Loucy (cell line): ENCODE results near the gene HSFX4.
A peak's percentile ranks its signal among the peaks of the same experiment; 100 is the strongest.
"Not testable (repeated sequence)": the region's sequence is repeated elsewhere in the genome, so short reads cannot be mapped to it uniquely, and the experiment has no call there.

Source experiments
- H2AFZ ChIP-seq: fragments of 200-600 bp; sonication (generic); 2 replicates; pipeline ENCODE4 v1.6.0; 2016; ENCODE audit warnings: antibody characterized with exemption, mild to moderate bottlenecking, low read length, moderate library complexity
- H3F3A ChIP-seq: fragments of 200-600 bp; 2 replicates; pipeline ENCODE4 v1.6.0; 2016; ENCODE audit warnings: antibody characterized with exemption, low read depth, mild to moderate bottlenecking
- H3K27me3 ChIP-seq: fragments of 200-600 bp; sonication (generic); 2 replicates; pipeline ENCODE4 v1.6.1; 2014; ENCODE audit warnings: low read length, mild to moderate bottlenecking; ENCODE audit not compliant: insufficient read depth, poor library complexity, severe bottlenecking
- H3K36me3 ChIP-seq: fragments of 200-600 bp; sonication (generic); 2 replicates; pipeline ENCODE4 v1.6.1; 2016; ENCODE audit warnings: low read length; ENCODE audit not compliant: insufficient read depth
- H3K4me1 ChIP-seq: fragments of 200-600 bp; sonication (generic); 2 replicates; pipeline ENCODE4 v1.5.1; 2014; ENCODE audit warnings: low read length, mild to moderate bottlenecking; ENCODE audit not compliant: insufficient read depth, poor library complexity, severe bottlenecking
- H3K4me2 ChIP-seq: fragments of 200-600 bp; sonication (generic); 2 replicates; pipeline ENCODE4 v1.6.0; 2014; ENCODE audit warnings: antibody characterized with exemption, low read length, low read depth, mild to moderate bottlenecking; ENCODE audit not compliant: poor library complexity, severe bottlenecking
- H3K4me3 ChIP-seq: fragments of 200-600 bp; sonication (generic); 2 replicates; pipeline ENCODE4 v1.5.1; 2014; ENCODE audit warnings: low read length, mild to moderate bottlenecking, mixed read lengths; ENCODE audit not compliant: poor library complexity, severe bottlenecking
- H3K79me2 ChIP-seq: fragments of 200-600 bp; sonication (generic); 2 replicates; pipeline ENCODE4 v1.6.1; 2014; ENCODE audit warnings: low read length; ENCODE audit not compliant: insufficient read depth
- H3K9ac ChIP-seq: fragments of 200-600 bp; sonication (generic); 2 replicates; pipeline ENCODE4 v1.6.0; 2014; ENCODE audit warnings: mild to moderate bottlenecking, low read depth, low read length, moderate library complexity; ENCODE audit not compliant: poor library complexity, severe bottlenecking
- H3K9me2 ChIP-seq: fragments of 200-600 bp; sonication (generic); replicated peaks from 2 replicates; pipeline ENCODE4 v1.6.1; 2016; ENCODE audit warnings: low read depth, low read length, mixed read lengths
- H3K9me3 ChIP-seq: fragments of 200-600 bp; sonication (generic); 2 replicates; pipeline ENCODE4 v1.6.1; 2014; ENCODE audit warnings: mild to moderate bottlenecking, antibody characterized with exemption, low read length, low read depth; ENCODE audit not compliant: insufficient read depth
- H4K20me1 ChIP-seq: fragments of 200-600 bp; sonication (generic); 2 replicates; pipeline ENCODE4 v1.6.0; 2014; ENCODE audit warnings: antibody characterized with exemption, low read length, mild to moderate bottlenecking; ENCODE audit not compliant: insufficient read depth, poor library complexity, severe bottlenecking
- EZH2phosphoT487 ChIP-seq: fragments of 200-600 bp; IDR thresholded peaks from 2 replicates; pipeline ENCODE4 v1.6.1; 2018; ENCODE audit warnings: antibody characterized with exemption, mild to moderate bottlenecking, moderate library complexity, borderline replicate concordance
- TF ChIP-seq, protein P1 (sequence below): fragments of 200-600 bp; sonication (generic); conservative IDR thresholded peaks from 2 replicates; pipeline ENCODE4 v1.5.1; 2014; ENCODE audit warnings: mild to moderate bottlenecking, antibody characterized with exemption, low read length

Gene HSFX4

GRCh38 chrX:149946932-149947331, 17.6 kb downstream of the HSFX4 start:
- not testable (repeated sequence) for H3K4me1 ChIP-seq, H3K36me3 ChIP-seq, H3K4me2 ChIP-seq, H3K9me2 ChIP-seq, H3K4me3 ChIP-seq, H3K27me3 ChIP-seq, H3K9me3 ChIP-seq, H3F3A ChIP-seq, H4K20me1 ChIP-seq, H3K79me2 ChIP-seq, H3K9ac ChIP-seq, H2AFZ ChIP-seq

- TF ChIP-seq, protein P1, sequence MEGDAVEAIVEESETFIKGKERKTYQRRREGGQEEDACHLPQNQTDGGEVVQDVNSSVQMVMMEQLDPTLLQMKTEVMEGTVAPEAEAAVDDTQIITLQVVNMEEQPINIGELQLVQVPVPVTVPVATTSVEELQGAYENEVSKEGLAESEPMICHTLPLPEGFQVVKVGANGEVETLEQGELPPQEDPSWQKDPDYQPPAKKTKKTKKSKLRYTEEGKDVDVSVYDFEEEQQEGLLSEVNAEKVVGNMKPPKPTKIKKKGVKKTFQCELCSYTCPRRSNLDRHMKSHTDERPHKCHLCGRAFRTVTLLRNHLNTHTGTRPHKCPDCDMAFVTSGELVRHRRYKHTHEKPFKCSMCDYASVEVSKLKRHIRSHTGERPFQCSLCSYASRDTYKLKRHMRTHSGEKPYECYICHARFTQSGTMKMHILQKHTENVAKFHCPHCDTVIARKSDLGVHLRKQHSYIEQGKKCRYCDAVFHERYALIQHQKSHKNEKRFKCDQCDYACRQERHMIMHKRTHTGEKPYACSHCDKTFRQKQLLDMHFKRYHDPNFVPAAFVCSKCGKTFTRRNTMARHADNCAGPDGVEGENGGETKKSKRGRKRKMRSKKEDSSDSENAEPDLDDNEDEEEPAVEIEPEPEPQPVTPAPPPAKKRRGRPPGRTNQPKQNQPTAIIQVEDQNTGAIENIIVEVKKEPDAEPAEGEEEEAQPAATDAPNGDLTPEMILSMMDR = no peak
- no peak for TF ChIP-seq EZH2phosphoT487
- H3K4me1 ChIP-seq = no peaks in the 10 kb centered on the region
- no peaks in the 10 kb centered on the region for H3K9me2 ChIP-seq
- no peaks in the 10 kb centered on the region for H3K36me3 ChIP-seq
- no peaks in the 10 kb centered on the region for H3F3A ChIP-seq
- no peaks in the 10 kb centered on the region for H3K27me3 ChIP-seq
- no peak overlapping the region for H3K4me2 ChIP-seq
- H3K79me2 ChIP-seq = no peaks in the 10 kb centered on the region
- no peak overlapping the region for H3K4me3 ChIP-seq
- no peaks in the 10 kb centered on the region for H4K20me1 ChIP-seq
- no peak overlapping the region for H2AFZ ChIP-seq
- no peaks in the 10 kb centered on the region for H3K9me3 ChIP-seq
- H3K9ac ChIP-seq = no peak overlapping the region
Measured at GRCh38 chrX:149948016-149948415, 18.6 kb downstream of the HSFX4 start.

DNA sequence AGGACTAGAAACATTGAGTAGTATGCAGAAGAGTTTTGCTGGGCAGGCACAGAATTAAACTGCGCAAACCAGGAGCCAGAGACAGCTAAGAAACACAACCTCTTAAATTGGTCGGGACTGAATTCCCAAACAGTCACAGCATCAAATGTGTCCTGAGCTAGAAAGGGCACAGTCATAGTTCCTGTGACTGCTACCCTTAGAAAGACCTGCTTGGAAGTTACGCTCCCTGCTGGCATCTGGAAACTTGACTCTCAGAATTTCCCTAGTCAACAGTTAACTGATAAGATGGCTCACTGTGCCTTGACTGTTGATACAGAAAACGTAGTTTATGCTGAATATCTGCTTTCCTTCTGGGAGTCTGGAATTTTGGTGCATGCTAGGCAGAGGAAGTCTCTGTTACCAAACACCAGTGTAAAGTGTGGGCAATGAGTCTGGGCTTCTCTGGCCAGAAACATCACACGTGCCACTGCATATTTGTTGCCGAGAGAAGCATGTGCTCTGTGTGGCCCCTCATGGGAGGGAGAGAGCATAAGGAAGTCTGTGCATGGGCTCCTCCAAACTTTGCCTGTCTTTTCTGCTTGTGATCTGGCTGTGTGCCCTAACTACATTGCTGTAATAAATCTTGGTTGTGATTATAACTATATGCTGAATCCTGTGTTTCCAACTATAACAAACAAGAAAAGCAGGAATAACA, 20.5 kb downstream of the HSFX4 start:
- Histone ChIP-seq H2AFZ (no peak overlapping the region), H4K20me1 (no peaks in the 10 kb centered on the region), H3K27me3 (no peaks in the 10 kb centered on the region), H3K9ac (no peak overlapping the region), H3K4me3 (no peak overlapping the region), H3K9me2 (no peaks in the 10 kb centered on the region), H3K79me2 (no peaks in the 10 kb centered on the region), H3K36me3 (no peaks in the 10 kb centered on the region), H3F3A (no peaks in the 10 kb centered on the region), H3K9me3 (no peaks in the 10 kb centered on the region), H3K4me2 (no peak overlapping the region), H3K4me1 (no peaks in the 10 kb centered on the region)
- TF ChIP-seq, protein P1 = no peak
- no peak for TF ChIP-seq EZH2phosphoT487

DNA sequence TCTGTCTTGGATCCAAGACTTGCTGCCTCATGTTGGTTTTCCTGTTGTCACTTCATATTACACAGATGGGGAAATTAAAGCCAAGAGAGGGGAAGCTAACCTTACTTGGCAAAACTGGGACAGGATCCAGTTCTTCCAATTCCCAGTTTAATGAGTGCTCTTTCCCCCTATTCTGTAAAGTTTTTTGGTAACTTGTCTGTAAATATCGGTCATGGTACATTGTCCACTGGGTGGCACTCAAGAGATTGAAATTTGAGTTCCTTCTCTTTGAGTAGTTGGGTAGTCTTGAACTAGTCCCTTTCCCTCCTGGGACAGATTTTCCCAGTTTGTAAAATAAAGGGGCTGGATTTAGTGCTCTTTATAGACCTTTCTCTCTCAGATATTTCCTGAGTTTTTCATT, 21.3 kb downstream of the HSFX4 start:
- Histone ChIP-seq H3K9me2 (no peaks in the 10 kb centered on the region), H3K79me2 (no peaks in the 10 kb centered on the region), H3K36me3 (no peaks in the 10 kb centered on the region), H3F3A (no peaks in the 10 kb centered on the region), H4K20me1 (no peaks in the 10 kb centered on the region), H3K4me3 (no peak overlapping the region), H3K4me2 (no peak overlapping the region), H3K9ac (no peak overlapping the region), H3K4me1 (no peaks in the 10 kb centered on the region), H2AFZ (no peak overlapping the region), H3K27me3 (no peaks in the 10 kb centered on the region), H3K9me3 (no peaks in the 10 kb centered on the region)
- TF ChIP-seq, protein P1 = peak; percentile 52
- TF ChIP-seq EZH2phosphoT487 = no peak
